ENCODE results near the gene OPRL1.

Gene OPRL1

DNA sequence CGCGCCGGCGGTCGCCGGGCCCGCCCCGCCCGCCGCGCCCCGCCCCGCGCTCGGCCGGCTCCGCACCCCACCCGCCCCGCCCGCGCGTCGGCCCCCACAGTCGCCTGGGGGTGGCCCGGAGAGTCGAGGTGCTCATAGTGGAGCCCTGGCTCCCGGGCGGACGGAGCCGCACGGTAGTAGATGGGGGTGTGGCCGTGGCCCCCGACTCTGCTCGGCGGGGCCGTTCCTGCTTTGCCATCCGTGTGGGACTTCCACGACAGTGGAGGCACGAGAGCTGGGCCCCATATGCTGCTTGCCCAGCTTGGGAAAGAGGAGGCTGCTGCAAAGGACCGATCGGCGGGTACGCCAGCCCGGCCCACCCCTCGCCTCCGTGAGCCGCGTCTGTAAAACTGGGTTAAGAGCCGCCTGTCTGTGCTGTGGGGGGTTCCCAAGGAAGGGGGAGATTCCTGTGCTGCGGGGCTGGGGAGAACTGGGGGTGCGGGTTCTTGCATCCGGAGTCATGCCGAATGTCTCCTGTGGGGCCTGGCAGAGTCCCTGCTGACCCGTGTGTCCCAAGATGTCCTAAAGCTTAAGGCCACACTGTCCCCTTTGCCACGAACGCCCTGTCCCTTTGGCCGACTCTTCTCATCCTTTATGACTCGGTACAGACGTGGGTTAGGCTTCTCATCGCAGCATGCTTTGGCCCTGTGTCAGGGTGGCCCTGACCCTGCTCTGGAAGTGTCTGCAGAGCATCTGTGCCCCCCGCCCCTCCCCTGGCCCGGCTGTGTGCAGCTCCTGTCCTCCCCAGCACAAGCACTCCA lies at the start of gene OPRL1:
TSS of gene OPRL1 (plus strand) at position 70 of the 800 bp plus-strand sequence. CDS start 12,639 bp downstream, outside the sequence.
- no peak for DNase-seq (ENCODE audit: low read depth, low spot score)

DNA sequence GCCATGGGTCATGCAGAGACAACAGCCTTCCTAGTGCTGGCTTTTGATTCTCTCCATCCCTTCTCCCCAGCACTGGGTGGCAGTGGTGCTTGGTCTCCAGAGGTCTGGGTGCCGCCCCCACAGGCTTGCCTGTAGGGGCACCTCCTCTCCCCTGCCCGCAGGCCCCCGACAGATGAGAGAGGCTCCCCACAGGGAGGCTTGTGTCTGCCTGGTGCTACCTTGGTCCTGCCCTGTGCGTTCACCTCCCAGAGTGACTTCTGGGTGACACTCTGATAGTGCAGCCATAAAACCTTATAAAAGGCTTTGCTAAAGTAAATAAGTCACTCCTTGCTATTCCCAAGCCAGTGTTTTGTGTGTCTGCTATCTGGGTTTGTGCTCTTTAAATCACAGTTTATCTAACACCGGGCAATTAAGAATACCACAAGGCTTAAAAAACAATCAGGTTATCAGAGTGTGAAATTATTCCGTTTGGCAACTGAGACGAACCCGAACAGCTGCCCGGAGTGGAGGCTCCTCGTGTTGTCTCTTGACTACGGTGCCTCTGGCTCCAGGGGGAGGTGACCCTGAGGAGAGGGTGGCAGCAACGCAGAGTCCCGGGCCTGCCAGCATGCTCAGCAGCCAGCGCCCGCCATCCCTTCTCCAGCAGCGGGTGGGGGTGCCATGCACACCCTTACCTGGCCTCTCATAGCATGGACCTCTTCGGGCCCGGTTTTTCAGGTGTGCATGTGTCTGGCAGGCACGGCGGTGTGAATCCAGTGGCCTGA lies 49.3 kb upstream of the OPRL1 start:
- no peak for DNase-seq (ENCODE audit: low read depth, low spot score)

DNA sequence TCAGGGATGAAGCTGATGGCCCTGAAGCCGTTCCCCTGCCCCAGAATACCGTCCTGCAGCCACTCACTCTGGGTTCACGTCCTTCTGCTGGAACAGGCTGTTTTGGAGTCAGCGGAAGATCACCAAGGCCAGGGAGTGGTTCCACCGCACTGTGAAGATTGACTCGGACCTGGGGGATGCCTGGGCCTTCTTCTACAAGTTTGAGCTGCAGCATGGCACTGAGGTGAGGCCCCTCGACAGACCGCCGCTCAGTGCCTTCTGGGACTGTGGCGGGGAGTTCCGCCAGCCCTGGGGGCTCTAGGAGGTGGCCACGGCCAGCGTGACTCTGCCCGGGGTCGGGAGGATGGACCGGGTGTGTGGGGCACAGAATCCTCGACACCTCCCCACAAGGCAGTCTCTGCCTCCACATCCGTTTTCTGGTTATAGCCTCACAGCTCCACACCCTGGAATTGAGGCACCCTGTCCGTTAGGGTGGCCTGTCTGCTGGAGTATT lies 48.0 kb upstream of the OPRL1 start:
- no peak for DNase-seq (ENCODE audit: low read depth, low spot score)

DNA sequence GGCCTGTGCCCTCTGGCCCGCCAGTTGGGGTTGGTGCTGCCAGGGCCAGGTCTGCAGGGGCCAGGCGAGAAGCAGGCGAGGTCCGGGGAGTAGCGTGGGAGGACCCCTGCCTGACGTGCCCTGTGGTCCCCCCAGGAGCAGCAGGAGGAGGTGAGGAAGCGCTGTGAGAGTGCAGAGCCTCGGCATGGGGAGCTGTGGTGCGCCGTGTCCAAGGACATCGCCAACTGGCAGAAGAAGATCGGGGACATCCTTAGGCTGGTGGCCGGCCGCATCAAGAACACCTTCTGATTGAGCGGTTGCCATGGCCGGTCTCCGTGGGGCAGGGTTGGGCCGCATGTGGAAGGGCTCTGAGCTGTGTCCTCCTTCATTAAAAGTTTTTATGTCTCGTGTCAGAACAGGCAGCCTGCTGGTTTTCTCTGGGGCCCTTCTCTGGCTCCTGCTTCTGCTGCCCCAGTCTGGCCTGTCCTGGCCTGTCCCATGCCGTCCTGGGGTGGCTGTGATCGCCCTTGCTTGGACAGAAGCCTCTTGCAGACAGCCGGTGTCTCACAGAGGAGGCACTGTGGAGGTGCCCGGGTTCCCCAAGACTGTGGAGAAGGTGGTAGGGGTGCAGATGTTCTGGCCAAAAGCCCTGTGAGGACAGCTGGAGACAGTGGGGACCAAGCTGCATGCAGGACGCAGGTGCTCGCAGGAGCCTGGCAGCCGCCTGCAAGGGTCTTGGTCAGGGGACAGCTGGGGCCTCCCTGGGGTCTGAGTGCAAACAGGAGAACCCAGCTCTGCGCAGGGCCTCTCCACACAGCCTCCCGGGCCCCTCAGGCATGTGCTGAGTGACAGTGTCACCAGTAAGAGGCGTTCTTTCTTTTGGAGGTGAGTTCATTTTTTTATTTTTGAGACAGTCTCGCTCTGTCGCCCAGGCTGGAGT lies 46.9 kb upstream of the OPRL1 start:
- no peak for DNase-seq (ENCODE audit: low read depth, low spot score)

DNA sequence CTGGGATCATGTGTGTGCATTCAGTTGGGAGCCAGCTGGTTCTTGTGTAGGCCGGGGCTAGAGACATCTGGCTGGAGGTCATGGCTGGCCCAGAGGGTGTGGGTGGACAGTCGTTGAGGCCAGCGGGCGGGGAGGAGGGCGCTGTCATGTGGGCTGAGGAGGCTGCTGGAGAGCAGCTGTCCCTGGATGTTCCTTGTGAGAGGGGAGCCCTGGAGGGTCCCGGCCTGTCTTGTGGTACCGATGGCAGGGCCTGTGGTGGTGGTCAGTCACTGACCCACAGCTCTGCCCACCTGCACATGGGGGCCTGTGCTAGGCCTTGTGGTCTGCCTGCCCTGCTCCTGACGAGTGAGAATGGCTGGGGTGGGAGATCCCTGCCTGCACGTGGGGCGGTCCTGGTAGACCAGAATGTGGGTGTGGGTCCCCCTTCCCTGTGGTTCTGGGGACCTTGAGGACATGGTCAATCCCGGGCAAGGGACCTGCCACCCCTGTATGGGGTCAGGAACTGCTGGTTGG lies 45.8 kb upstream of the OPRL1 start:
- no peak for DNase-seq (ENCODE audit: low read depth, low spot score)

DNA sequence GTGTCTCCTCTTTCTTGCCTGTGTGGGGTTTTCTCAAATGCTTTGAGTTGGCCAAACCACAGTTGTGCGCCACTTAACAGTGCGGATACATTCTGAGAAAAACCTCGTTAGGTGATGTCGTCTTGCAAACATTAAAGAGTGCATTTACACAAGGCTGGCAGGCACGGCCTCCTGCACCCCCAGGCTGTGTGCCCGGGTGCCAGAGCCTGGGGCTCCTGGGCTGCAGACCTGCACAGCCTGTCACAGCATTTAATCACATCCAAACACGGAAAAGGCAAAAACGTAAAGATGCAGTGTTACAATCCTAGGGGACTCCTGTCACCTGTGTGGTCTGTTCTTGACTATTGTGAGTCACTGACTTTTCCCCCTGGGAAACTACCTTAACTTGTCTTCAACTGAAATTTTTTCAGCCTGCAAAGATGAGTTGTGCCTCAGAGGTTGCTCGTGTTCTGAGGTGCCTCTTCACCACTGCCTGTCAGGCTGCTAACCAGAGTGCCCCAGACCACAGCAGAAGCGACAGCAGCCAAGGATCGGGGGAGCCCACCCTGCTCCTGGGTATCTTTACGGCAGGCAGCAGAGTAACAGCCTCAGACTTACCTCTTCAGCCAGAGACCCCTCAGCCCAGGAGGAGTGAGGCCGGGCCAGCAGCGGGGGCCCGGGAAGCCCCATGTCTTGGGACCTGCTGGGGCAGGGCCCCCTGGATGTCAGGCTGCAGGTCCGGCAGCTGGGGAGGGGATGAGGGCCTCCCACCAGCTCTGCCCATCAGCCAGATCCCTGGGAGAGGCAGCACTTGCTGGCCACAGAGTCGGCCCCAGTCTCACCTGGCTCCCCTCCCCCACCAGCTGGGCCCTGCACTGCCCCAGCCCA lies 44.6 kb upstream of the OPRL1 start:
- peak; percentile 26 for DNase-seq (ENCODE audit: low read depth, low spot score)

DNA sequence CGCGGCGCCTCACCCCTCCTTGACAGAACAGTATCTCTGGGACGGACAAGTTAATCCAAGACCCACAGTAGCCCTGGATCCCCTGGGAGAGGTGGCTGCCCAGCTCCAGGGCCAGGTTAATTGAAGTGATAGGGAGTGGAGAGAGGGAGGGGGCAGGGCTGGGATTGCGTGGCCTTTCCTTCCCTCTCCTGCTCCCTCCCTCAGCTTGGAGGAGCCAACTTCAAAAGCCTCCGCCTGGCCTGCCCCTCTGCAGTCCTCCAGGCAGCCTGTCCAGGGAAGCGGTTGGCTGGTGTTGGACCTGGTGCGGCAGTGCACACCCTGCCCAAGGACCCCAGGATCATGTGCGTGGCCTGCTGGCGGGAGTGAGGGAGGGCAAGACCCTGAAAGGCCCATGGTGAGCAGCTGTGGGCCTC lies 43.9 kb upstream of the OPRL1 start, which contains the start of gene C20orf204:
TSS of gene C20orf204 (plus strand) at position 250 of the 413 bp plus-strand sequence. CDS start at position 392, 142 bp downstream.
- no peak for DNase-seq (ENCODE audit: low read depth, low spot score)

DNA sequence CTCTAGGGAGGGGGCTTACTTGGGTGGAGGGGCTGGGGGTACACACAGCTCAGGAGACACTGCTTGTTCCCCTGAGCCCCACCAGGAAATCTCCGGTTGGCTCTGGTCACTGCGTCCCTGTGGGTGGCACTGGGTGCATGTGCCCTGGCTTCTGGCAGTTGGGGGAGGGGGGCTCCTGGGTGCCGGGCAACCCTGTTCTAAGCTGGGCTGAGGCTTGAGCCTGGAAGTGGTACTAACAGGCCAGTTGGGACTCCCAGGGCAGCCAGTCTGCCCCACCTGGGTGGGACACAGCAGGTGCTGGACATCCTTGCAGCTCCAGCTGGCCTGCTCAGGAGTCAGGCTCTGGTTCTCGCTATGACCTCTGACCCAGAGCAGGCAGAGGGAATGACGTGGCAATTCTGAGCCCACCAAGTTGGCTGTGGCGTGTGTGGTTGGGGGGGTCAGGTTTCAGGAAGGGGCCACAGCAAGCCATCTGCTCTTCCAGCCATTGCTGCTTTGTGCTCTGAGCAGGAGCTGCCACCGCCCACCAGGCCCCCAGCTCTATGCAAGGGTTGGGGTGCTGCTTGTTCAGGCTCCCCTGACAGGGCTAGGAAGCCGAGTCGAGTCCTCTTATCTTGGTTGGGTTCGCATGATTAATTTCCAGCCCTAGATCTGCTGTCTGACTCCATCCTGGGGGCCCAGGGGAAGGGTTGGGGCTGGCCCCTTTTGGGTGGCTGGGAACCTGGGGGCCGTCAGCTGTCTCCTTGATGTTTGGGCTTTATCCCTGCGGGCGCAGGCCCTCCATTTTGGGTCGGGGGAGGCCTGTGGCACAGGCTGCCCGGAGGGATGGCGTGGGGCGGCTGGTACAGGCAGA lies 43.3 kb upstream of the OPRL1 start:
- DNase-seq (ENCODE audit: low read depth, low spot score) = no peak

DNA sequence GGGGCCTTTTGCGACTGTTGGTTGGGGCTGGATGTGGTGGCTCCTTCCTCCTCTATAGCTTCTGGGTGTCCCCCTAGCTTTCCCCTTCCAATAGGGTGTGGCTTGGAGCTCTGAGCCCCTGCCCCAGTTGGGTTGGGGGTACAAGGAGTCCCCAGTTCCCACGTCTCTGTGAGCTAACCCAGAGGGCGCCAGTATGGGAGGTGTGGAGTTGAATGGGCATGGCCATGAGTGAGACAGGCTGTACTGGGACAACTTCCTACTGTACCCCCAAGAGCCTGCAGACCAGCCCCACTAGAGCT lies 42.7 kb upstream of the OPRL1 start:
- no peak for DNase-seq (ENCODE audit: low read depth, low spot score)

DNA sequence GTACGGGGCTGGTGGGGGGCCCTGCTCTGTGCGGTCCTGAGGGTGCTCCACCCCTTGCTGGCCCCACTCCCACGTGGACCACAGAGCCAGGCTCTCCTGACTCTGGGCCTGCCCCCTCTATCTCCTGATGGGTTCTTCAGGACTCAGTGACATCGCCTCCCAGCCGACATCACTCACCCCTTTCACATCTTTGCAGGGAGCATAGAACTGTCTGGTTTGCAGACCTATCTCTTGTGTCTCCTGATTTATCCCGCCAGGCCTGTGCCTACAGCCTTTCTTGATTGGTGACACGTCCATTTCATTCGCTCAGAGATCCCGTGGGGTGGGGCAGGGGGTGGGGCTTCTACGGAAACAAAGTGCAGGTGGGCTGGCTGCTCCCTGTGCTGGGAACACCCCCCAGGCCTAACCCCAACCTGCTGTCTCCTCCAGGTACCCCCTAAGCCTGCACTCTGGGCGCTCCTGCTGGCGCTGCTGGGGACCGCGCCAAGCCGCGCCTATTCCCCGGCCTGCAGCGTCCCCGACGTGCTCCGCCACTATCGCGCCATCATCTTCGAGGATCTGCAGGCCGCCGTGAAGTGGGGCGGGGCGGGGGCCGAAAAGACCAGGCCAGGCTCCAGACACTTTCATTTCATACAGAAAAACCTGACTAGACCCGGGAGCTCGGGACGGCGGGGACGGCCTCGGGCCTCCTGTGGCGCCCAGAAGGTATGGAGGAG lies 42.2 kb upstream of the OPRL1 start:
- no peak for DNase-seq (ENCODE audit: low read depth, low spot score)

DNA sequence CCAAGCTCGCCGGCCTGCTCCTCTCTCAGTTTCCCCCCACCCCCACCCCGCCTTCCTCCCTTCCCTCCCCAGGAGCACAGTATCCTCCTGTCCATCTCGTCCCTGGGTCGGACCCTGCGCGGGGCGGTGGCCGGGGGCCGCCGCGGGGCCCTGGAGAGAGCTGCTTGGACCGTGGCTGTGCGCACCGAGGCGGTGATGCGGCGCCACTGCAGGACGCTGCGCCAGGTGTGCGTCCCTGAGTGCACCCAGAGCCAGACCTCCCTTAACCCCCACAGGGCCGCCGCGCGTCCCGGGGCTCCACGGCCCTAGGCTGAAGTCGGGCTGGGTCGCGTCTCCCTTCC lies 41.7 kb upstream of the OPRL1 start:
- no peak for DNase-seq (ENCODE audit: low read depth, low spot score)

DNA sequence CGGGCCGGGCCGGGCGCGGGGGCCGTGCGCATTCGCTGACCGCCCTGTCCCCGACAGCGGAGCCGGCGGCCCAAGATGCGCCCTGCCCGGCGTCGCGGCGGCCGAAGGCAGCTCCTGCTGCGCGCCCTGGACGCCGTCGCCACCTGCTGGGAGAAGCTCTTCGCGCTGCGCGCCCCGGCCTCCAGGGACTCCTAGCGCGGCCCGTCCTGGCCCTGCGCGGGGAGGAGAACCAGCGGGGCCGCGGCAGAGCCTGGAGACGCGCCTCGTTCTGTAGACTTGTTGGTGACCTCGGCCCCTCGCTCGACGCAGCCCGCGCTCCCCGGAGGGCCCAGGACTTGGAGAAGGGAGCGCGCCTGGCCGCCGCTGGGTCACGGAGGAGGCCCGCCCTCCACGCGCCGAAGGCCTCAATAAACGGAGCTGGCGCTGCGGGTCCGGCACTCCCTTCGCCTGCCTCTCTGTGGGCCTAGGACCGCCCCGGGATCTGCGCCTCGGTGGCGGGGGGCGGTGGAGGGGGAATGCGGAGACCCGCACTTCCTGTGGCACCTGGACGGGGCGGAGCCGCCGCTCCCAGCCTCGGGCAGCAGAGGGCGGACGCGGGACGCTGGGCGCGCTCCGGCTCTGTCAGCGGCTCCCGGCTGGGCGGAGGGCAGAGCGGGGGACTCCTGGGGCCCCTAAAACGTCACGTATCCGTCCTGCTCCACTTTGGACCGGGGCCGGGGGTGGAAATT lies 41.2 kb upstream of the OPRL1 start:
- peak; percentile 57 for DNase-seq (ENCODE audit: low read depth, low spot score)

DNA sequence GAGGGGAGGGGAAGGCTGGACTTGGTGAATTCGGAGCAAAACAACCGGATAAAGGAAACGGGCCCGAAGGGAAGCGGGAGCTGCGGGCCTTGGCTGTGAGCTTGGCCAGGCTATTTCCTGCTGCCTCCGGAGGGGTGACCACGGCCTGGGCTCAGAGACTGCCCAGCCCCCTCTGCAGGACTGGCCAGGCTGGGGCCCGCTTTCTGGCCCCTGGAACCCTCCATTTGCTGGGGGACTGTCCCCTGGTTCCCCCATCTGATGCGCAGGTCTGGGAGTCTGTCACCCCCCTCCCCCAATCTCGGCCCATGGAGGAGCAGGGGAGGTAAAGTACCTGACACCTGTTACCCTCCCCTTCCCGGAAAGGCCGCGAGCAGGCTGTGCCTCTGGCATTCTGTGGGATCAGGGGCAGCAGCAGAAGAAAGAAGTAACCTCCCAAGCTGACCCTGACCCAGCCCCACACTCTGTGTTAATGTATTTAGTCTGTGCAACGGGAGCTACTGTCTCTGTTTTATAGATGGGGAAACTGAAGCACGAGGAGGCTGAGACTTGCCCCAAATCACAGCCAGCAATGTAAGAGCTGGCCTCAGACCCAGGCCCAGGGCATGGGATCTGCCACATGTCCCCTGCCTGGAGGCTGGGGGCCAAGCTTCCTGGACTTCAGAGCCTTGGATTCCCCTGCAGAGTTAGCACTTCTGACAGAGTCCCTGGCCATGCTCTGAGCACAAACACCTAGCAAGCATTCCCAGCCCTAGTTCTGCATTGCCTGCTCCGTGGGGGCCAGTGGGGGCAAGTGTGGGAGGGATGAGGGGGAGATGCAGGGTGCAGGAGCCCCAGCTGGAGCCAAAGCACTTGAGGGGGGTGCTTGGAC lies 40.4 kb upstream of the OPRL1 start:
- no peak for DNase-seq (ENCODE audit: low read depth, low spot score)

DNA sequence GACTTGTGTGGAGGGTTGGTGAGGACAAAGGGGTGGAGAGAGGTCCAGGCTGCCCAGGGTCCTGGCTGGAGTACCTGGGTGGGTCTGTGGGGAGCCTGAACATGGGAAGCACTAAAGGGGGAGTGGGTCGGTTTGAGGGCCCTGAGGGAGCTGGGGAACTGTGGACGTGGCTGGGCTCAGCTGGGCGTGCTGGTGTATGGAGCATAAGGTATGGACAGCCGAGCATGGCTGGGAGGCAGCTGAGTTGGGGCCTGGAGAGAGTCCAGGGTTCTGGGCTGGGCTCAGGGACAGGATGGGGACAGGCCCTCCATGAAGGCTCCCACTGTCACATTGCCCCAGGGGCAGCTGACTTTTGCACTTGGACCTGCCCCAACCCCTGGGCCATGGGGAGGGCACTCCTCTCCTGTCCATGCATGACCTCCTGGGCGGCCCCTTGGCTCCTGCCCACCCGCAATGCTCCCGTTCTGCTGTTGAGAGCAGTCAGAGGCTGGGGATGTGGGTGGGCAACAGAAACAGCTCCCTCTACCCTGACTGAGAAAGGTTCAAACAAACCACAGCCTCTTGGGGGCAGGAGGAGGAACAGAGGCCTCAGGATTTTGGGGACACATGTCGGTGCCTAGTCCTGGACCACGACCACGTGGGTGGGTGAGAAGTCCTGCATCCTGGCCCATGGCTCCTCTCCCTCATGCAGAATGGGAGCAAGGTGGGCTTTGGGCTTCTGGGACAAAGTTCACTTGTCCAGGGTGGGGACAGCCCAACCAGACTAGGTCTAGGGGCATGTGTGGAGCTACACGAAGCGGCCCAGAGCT lies 39.4 kb upstream of the OPRL1 start:
- DNase-seq (ENCODE audit: low read depth, low spot score) = no peak

DNA sequence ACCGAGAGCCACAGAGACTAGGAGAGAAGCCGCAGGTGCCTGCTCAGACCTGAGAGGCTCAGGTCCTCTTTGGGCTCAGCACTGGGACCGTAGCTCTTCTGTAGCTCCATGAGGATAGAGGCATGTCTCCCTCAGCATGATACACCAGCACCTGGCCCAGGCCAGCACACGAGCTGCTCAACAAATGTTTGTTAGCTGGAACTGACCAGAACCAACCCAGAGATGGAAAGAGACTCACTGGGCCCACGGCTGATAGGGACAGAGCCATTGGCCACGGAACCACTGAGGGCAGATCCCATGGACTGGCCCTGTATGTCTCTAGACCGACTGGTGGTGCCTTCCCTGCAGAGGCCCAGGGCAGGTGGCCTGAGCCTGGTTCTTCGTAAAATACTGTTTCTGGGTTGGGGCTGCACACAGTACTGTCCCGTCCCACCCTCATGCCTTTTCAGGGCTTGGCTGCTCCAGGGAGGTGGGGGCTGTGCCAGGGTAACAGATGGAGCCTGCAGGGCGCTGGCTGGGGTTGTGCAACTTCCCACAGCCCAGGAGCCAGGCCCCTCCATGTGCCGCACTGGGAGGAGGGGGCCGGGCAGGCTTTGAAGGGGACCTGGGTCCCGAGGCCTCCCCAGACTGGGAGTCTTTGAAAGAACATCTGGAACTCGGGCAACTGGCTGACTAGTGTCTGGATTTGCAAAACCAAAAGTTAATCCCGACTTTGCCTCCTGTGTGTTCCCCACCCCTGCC lies 38.7 kb upstream of the OPRL1 start:
- DNase-seq (ENCODE audit: low read depth, low spot score) = no peak

DNA sequence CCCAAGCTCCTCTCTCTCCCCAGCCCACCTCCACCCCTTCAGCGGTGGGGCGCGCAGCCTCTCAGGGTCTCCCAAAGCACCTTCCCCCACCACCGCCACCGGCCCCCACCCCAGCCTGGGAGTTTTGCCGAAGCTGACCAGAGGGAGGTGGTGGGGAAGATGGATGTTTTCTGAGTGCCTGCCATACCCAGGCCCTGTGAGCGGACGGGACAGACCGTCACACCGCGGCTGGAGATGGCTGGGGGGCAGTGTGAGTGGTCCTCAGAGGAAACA lies 38.2 kb upstream of the OPRL1 start:
- no peak for DNase-seq (ENCODE audit: low read depth, low spot score)
